NK-92 (cell line): ENCODE results near the gene KTN1.

Source experiments
- DNase-seq: peaks from one replicate; lab custom pipeline; 2025; ENCODE audit not compliant: unreplicated experiment; lab: John Stamatoyannopoulos, UW

KTN1 gene

GRCh38 chr14:55662752-55663151, 82.7 kb downstream of the KTN1 start:
- DNase-seq = no peak

- DNase-seq = no peak
Observed at GRCh38 chr14:55665067-55665675, 85.2 kb downstream of the KTN1 start.

GRCh38 chr14:55667801-55668200, 87.8 kb downstream of the KTN1 start:
- DNase-seq = no peak

- no peak for DNase-seq
Observed at GRCh38 chr14:55671641-55672040, 91.6 kb downstream of the KTN1 start.

DNA sequence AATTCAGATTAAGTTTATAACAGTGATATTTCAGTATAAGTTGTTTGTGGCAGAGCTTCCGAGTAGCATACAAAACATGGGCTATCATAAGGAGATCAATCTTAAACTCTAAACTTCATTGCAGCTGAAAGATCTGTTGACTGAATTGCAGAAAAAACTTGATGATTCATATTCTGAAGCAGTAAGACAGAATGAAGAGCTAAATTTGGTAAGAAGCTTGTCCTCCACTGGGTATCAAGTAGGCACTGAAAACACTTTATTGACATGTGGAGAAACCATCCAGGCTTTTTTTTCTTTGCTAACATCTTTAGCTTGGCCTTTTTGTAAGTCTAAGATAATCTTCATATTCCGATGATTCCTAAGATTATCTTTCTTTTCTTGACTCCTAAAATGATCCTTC, 93.0 kb downstream of the KTN1 start:
- no peak for DNase-seq

- DNase-seq = no peak
Observed at GRCh38 chr14:55681096-55681495, 101.1 kb downstream of the KTN1 start.

DNA sequence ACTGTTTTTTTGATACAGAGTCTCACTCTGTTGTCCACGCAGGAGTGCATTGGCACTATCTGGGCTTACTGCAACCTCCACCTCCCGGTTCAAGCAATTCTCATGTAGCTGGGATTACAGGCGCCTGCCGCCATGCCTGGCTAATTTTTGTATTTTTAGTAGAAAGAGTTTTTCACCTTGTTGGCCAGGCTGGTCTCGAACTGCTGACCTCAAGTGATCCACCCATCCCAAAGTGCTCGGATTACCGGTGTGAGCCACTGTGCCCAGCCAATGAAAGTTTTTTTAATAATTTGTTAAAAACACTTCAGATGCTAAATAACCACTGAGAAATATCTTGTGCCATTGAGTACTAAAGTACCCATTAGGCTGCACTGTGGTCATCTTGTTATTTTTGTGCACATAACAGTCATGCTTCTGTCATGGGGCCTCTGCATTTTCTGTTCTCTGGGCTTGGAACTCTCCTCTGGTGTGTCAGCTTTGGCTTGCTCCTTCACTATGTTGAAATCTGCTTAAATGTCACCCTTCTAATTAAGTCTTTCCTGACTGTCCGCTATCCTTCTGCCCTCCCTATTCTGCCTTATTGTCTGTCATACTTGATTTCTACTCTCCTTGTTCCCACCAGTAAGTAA, 105.1 kb downstream of the KTN1 start:
- DNase-seq = no peak

DNA sequence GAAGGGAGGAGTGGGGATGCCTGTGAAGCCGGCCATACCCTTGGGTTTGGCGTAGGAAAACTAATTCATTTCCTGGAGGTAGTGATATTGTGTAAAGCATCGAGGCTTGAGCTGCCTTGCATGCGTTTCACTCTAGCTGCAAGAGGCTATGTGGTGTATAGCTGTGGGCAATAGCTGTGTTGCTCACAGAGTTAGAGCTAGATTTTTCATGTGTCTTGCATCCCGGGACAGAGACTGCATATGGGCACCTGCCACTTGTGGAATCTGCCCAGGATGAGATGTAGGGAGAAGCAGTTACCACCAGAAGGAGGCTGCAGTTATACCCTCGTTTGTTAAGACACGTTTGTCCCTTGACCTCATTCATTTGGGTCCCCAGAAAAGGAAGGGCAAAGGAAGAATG, 106.7 kb downstream of the KTN1 start:
- DNase-seq = no peak

DNA sequence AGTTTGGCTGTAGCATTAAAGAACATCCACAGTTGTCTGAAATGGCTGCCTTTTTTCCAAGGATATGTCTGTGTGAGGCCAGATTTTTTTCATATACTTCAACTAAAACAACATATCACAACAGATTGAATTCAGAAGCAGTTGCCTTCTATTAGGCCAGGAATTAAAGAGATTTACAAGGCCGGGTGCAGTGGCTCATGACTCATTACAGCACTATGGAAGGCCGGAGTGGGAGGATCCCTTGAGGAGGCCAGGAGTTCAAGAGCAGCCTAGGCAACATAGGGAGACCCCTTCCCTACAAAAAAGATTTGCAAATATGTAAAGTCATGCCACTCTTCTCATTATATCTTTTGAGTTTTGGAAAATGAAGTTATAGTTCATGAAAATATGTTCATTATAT, 108.6 kb downstream of the KTN1 start:
- no peak for DNase-seq

DNA sequence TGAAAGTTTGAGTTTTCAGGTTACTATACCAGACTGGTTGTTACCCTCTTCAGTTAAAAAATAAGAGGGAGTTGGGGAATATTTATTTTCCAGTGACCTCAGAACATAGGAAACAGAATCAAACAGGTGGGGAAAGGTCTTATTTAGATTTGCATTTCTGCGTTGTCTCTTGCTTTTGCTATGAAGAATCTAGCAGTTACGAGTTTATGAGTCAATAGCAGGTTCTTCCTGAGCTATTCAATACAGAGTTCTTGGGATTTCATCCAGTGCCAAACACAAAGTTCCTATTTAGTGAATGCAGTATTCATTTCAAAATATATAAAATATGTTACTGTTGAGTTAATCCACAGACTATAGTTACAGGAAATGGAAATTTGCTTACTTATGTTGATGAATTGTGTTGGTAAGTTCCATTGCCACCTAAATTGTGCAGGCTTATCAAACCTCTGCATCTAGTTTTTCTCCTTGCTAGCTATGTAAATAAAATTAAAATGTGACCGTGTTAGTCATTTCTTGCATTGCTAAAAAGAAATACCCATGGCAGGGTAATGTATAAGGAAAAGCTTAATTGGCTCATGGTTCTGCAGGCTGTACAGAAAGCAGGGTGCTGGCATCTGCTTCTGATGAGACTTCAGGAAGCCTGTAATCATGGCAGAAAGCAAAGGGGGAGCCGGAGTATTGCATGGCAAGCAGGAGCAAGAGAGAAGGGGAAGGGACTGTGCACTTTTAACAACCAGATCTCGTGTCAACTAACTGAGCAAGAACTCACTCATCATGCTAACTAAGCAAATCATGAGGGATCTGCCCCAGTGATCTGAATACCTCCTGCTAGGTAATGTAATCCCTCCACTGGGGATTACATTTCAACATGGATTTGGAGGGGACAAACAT, 110.2 kb downstream of the KTN1 start:
- DNase-seq = no peak

DNA sequence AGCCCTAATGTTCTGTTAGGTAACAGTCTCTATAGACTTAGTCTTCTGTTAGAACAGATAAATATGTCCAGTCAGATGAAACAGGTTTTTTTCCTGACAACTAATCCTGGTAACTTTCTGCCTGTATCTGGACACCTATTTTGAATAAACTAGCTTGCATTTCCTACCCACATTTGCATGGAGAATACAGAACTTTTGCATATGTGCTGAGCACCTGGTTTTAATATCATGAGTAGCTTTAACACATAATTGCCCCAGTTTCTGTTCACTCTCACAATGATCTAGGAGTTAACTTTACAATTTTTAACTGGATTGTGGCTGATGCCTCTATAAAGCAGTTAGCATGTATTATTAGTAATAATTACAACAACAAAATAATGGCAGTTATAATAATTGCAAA, 111.7 kb downstream of the KTN1 start:
- DNase-seq = no peak

GRCh38 chr14:55693904-55694303, 113.9 kb downstream of the KTN1 start:
- DNase-seq = no peak

DNA sequence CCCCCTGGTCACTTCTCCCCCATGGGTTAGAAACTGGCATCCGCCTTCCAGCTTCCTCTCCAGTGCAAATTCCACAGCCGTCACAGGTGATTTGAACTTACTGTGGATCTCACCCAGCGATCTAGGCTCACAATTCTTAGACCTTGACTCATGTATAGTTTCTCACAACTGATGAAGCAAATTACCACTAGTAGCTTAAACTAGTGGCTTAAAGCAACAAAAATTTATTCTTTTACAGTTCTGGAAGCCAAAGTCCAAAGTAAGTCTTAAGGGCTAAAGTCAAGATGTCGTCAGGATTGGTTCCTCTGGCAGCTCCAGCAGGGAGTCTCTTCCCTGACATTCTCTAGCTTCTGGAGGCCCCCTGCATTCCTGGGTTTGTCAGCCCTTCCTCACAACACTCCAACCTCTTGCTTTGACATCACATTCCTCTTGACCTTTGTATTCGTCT, 117.4 kb downstream of the KTN1 start:
- DNase-seq = no peak

- no peak for DNase-seq
Observed at GRCh38 chr14:55698051-55698450, 118.0 kb downstream of the KTN1 start.

DNA sequence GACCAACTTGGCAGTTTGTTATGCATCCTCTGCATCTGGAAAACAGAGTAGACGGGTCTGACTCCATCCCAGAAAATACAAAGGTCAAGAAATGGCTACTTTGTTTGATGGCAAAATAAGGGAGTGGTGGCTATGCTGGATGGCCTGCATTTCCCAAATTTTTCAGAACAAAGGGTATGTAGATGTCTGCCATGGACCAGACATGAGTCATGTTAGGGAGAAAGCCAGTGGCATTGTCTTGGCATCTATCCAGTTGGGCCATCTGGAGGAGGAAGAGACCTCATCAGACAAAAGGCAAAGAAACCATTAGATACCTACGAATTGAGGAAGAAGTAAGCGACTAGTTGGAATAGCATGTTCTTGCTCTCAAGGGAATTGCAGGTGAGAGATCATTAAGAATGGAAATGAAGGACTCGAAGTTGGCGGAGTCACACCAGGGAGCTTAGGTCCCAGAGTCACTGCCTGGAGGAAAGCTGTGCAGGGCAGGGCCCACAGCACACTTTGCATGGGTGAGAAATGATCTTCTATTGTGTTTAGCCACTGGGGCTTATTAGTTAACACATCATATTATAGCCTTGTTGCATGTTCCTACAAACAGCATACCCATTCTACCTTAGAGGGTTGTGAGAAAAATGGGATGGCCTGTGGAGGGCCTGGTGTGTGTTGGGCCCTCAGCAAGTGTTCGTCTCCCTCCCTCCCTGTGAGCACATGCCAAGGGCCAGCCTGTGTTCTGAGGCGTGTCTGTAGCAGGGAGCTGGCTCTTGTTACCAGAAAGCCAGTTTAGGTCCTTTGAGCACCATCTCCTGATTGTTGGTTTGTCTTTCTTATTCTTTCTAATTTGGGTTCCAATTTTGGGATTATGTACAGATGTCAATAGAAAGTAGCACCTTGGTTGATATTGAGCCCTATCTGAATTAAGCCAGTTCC, 119.4 kb downstream of the KTN1 start:
- DNase-seq = no peak

- DNase-seq = no peak
Observed at GRCh38 chr14:55701638-55702037, 121.6 kb downstream of the KTN1 start.

GRCh38 chr14:55702511-55702910, 122.5 kb downstream of the KTN1 start:
- no peak for DNase-seq

GRCh38 chr14:55704654-55705053, 124.6 kb downstream of the KTN1 start:
- no peak for DNase-seq

- DNase-seq = no peak
Observed at GRCh38 chr14:55705651-55706364, 125.8 kb downstream of the KTN1 start.

DNA sequence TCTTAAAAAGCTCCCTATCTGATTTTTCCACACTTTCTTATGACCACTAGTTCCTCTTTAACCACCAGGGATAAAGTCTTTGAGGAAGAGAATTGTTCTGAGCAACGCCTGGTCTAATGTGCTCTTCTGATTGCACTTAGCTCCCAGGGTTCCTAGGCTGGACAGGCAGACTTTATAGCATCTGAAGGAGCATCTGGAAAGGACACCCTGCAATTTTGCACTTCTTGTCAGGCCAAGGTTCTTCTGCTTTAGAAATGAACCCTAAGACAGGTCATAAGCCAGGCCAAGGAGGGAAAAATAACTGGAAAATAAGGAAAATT, 126.3 kb downstream of the KTN1 start:
- DNase-seq = no peak

DNA sequence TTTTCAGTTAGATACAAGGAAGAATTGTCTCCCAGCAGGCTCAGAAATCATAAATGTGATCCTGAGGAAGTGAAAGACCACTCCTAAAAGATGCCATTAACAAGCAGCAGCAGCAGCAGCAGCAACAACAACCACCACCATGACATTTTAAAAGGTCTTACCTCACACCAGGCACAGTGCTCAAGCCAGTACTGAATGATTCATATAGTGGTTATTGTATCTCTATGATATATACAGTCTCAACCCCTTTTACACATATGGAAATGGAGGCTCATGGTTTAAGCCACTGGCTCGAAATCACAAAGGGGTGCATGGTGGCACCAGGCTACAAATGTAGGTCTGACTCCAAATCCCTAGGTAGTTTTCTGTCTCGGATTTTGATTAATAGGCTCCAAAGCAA, 126.9 kb downstream of the KTN1 start:
- DNase-seq = no peak
